SK-N-SH treated with all-trans-retinoic acid at 6 μM for 48 hours (cell line): ENCODE results near the gene ULK1.

Source experiments
- ARNTL ChIP-seq: fragments of 450-650 bp; formaldehyde crosslinking; IDR thresholded peaks from 2 replicates; pipeline ENCODE4 v1.5.0; 2020; ENCODE audit warnings: low read depth, mild to moderate bottlenecking, moderate library complexity, borderline replicate concordance
- BACH2 ChIP-seq: fragments of 250-450 bp; sonication (Bioruptor Pico); IDR thresholded peaks from 2 replicates; pipeline ENCODE4 v1.9.0; 2021; ENCODE audit warnings: mild to moderate bottlenecking, borderline replicate concordance
- ESRRG ChIP-seq: fragments of 250-450 bp; sonication (Bioruptor Pico); IDR thresholded peaks from 2 replicates; pipeline ENCODE4 v1.6.1; 2021; ENCODE audit warnings: mild to moderate bottlenecking
- RARB ChIP-seq: fragments of 250-450 bp; sonication (Bioruptor Pico); IDR thresholded peaks from 2 replicates; pipeline ENCODE4 v1.8.0; 2021; ENCODE audit warnings: mild to moderate bottlenecking, moderate library complexity
- SNAI2 ChIP-seq: fragments of 250-450 bp; sonication (Bioruptor Pico); IDR thresholded peaks from 2 replicates; pipeline ENCODE4 v1.5.0; 2020; ENCODE audit warnings: mild to moderate bottlenecking, moderate library complexity
- TOX ChIP-seq: fragments of 250-450 bp; sonication (Bioruptor Pico); IDR thresholded peaks from 2 replicates; pipeline ENCODE4 v1.8.0; 2021; ENCODE audit warnings: mild to moderate bottlenecking, moderate library complexity, borderline replicate concordance
- ZC3H10 ChIP-seq: fragments of 250-450 bp; sonication (Bioruptor Pico); IDR thresholded peaks from 2 replicates; pipeline ENCODE4 v1.5.1; 2021; ENCODE audit warnings: mild to moderate bottlenecking, moderate library complexity
- ZFP3 ChIP-seq: fragments of 250-450 bp; sonication (Bioruptor Pico); IDR thresholded peaks from 2 replicates; pipeline ENCODE4 v1.5.0; 2020; ENCODE audit warnings: mild to moderate bottlenecking, moderate library complexity
- ZFP30 ChIP-seq: fragments of 450-650 bp; formaldehyde crosslinking; IDR thresholded peaks from 2 replicates; pipeline ENCODE4 v1.5.0; 2022; ENCODE audit warnings: mild to moderate bottlenecking, moderate library complexity
- TF ChIP-seq, protein P1 (sequence below): fragments of 250-450 bp; sonication (Bioruptor Pico); IDR thresholded peaks from 2 replicates; pipeline ENCODE4 v1.5.1; 2021; ENCODE audit warnings: mild to moderate bottlenecking, moderate library complexity
- TF ChIP-seq, protein P2 (sequence below): fragments of 250-450 bp; sonication (Bioruptor Pico); IDR thresholded peaks from 2 replicates; pipeline ENCODE4 v1.5.1; 2020; ENCODE audit warnings: low read depth, mild to moderate bottlenecking, moderate library complexity
- TF ChIP-seq, protein P3 (sequence below): fragments of 250-450 bp; sonication (Bioruptor Pico); IDR thresholded peaks from 2 replicates; pipeline ENCODE4 v1.5.0; 2020; ENCODE audit warnings: mild to moderate bottlenecking, moderate library complexity
- TF ChIP-seq, protein P4 (sequence below): fragments of 250-450 bp; sonication (Bioruptor Pico); IDR thresholded peaks from 2 replicates; pipeline ENCODE4 v1.8.0; 2020; ENCODE audit warnings: mild to moderate bottlenecking, moderate library complexity, borderline replicate concordance

DNA sequence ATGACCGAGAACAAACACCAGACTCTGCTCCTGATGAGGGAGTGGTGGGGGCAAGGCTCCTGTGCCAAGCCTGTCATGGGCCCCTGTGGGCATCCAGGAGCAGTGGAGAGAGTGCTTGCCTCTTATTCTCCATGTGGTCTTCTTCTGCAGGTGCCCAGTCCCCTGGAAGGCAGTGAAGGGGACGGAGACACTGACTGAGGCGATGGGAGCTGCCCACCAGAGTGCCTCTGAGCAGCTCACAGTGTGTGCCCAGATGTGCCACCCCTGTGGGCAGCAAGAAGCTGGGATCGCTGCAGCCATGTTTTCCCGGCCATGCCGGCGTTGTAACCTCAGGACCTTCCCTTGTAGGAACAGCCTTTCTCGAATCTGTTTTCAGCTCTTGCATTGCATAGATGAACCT, 49.0 kb downstream of the ULK1 start:
- TF ChIP-seq, protein P1, sequence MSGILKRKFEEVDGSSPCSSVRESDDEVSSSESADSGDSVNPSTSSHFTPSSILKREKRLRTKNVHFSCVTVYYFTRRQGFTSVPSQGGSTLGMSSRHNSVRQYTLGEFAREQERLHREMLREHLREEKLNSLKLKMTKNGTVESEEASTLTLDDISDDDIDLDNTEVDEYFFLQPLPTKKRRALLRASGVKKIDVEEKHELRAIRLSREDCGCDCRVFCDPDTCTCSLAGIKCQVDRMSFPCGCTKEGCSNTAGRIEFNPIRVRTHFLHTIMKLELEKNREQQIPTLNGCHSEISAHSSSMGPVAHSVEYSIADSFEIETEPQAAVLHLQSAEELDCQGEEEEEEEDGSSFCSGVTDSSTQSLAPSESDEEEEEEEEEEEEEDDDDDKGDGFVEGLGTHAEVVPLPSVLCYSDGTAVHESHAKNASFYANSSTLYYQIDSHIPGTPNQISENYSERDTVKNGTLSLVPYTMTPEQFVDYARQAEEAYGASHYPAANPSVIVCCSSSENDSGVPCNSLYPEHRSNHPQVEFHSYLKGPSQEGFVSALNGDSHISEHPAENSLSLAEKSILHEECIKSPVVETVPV (CRISPR knock-in tag), result no peak
- TF ChIP-seq, protein P2, sequence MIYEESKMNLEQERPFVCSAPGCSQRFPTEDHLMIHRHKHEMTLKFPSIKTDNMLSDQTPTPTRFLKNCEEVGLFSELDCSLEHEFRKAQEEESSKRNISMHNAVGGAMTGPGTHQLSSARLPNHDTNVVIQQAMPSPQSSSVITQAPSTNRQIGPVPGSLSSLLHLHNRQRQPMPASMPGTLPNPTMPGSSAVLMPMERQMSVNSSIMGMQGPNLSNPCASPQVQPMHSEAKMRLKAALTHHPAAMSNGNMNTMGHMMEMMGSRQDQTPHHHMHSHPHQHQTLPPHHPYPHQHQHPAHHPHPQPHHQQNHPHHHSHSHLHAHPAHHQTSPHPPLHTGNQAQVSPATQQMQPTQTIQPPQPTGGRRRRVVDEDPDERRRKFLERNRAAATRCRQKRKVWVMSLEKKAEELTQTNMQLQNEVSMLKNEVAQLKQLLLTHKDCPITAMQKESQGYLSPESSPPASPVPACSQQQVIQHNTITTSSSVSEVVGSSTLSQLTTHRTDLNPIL, result no peak
- no peak for TF ChIP-seq ESRRG (CRISPR knock-in tag)
- no peak for TF ChIP-seq SNAI2 (CRISPR knock-in tag)
- no peak for TF ChIP-seq BACH2 (CRISPR knock-in tag)
- TF ChIP-seq, protein P3, sequence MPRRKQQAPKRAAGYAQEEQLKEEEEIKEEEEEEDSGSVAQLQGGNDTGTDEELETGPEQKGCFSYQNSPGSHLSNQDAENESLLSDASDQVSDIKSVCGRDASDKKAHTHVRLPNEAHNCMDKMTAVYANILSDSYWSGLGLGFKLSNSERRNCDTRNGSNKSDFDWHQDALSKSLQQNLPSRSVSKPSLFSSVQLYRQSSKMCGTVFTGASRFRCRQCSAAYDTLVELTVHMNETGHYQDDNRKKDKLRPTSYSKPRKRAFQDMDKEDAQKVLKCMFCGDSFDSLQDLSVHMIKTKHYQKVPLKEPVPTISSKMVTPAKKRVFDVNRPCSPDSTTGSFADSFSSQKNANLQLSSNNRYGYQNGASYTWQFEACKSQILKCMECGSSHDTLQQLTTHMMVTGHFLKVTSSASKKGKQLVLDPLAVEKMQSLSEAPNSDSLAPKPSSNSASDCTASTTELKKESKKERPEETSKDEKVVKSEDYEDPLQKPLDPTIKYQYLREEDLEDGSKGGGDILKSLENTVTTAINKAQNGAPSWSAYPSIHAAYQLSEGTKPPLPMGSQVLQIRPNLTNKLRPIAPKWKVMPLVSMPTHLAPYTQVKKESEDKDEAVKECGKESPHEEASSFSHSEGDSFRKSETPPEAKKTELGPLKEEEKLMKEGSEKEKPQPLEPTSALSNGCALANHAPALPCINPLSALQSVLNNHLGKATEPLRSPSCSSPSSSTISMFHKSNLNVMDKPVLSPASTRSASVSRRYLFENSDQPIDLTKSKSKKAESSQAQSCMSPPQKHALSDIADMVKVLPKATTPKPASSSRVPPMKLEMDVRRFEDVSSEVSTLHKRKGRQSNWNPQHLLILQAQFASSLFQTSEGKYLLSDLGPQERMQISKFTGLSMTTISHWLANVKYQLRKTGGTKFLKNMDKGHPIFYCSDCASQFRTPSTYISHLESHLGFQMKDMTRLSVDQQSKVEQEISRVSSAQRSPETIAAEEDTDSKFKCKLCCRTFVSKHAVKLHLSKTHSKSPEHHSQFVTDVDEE (CRISPR knock-in tag), result no peak
- no peak for TF ChIP-seq ZFP30
- no peak for TF ChIP-seq TOX
- TF ChIP-seq ARNTL (CRISPR knock-in tag), result no peak
- no peak for TF ChIP-seq ZFP3
- TF ChIP-seq, protein P4, sequence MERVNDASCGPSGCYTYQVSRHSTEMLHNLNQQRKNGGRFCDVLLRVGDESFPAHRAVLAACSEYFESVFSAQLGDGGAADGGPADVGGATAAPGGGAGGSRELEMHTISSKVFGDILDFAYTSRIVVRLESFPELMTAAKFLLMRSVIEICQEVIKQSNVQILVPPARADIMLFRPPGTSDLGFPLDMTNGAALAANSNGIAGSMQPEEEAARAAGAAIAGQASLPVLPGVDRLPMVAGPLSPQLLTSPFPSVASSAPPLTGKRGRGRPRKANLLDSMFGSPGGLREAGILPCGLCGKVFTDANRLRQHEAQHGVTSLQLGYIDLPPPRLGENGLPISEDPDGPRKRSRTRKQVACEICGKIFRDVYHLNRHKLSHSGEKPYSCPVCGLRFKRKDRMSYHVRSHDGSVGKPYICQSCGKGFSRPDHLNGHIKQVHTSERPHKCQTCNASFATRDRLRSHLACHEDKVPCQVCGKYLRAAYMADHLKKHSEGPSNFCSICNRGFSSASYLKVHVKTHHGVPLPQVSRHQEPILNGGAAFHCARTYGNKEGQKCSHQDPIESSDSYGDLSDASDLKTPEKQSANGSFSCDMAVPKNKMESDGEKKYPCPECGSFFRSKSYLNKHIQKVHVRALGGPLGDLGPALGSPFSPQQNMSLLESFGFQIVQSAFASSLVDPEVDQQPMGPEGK (CRISPR knock-in tag), result no peak
- TF ChIP-seq RARB (CRISPR knock-in tag), result no peak
- TF ChIP-seq ZC3H10 (CRISPR knock-in tag), result no peak
